GM23338 (cell line): ENCODE data around the gene CNTNAP2. TPM values are rescaled to one million over a fixed set of nuclear protein-coding genes. Genes with fewer than 3 reads are reported as not detected.

Experiments used
- CREB1 ChIP-seq: fragments of 250-450 bp; sonication (Bioruptor Pico); IDR thresholded peaks from 2 replicates; pipeline ENCODE4 v1.5.0; 2020; ENCODE audit warnings: low read depth, mild to moderate bottlenecking, moderate library complexity
- ETS1 ChIP-seq: IDR thresholded peaks from 2 replicates; pipeline ENCODE4 v1.6.1; 2016; ENCODE audit warnings: antibody characterized with exemption
- EZH2 ChIP-seq: fragments of 200-600 bp; sonication (generic); IDR thresholded peaks from one replicate; pipeline ENCODE4 v1.8.0; 2017; ENCODE audit warnings: antibody characterized with exemption, mild to moderate bottlenecking, low read depth; ENCODE audit not compliant: unreplicated experiment
- EZH2phosphoT487 ChIP-seq: fragments of 200-600 bp; sonication (generic); IDR thresholded peaks from one replicate; pipeline ENCODE4 v1.8.1; 2018; ENCODE audit warnings: antibody characterized with exemption; ENCODE audit not compliant: unreplicated experiment
- JUNB ChIP-seq: IDR thresholded peaks from one replicate; pipeline ENCODE4 v1.6.1; 2016; ENCODE audit warnings: antibody characterized with exemption; ENCODE audit not compliant: unreplicated experiment
- NANOG ChIP-seq: IDR thresholded peaks from 2 replicates; pipeline ENCODE4 v1.6.1; 2016; ENCODE audit warnings: antibody characterized with exemption, borderline replicate concordance
- POLR2AphosphoS5 ChIP-seq: IDR thresholded peaks from 2 replicates; pipeline ENCODE4 v1.6.1; 2016; ENCODE audit warnings: antibody characterized with exemption, low read depth
- STAT1 ChIP-seq: IDR thresholded peaks from one replicate; pipeline ENCODE4 v1.6.1; 2016; ENCODE audit warnings: antibody characterized with exemption; ENCODE audit not compliant: unreplicated experiment
- ZNF331 ChIP-seq: fragments of 250-450 bp; sonication (Bioruptor Pico); IDR thresholded peaks from 2 replicates; pipeline ENCODE4 v1.5.0; 2020; ENCODE audit warnings: low read depth, mild to moderate bottlenecking, moderate library complexity
- polyA plus RNA-seq: library from polyadenylated mRNA; unstranded; fragments of >200 nt; fragmentation: Nextera tagmentation; extraction: Ambion mirVana; gene quantifications from 2 replicates; pipeline ENCODE4 v1.2.1, GENCODE V29; 2016
- total RNA-seq: library from RNA; depleted of rRNA; stranded (reverse); fragments of >200 nt; shearing (Covaris generic); gene quantifications from 2 replicates; pipeline ENCODE4 v1.2.3, GENCODE V29; 2014
- TF ChIP-seq, protein P1 (sequence below): fragments of 250-450 bp; sonication (Bioruptor Pico); IDR thresholded peaks from 2 replicates; pipeline ENCODE4 v1.5.0; 2020; ENCODE audit warnings: mild to moderate bottlenecking, moderate library complexity
- TF ChIP-seq, protein P2 (sequence below), 2 experiments: fragments of 200-600 bp in 1 of 2; sonication (generic) in 1 of 2; conservative IDR thresholded peaks; 2 replicates each; pipeline versions ENCODE4 v1.5.1 to v1.6.1; 2016 to 2017; ENCODE audit warnings: antibody characterized with exemption in 2 of 2, low read depth in 2 of 2, mild to moderate bottlenecking in 2 of 2, moderate library complexity in 1 of 2

Gene CNTNAP2
- total and polyA plus RNA-seq, 2 experiments from 2014 or later: 38.2 to 61.3 TPM

GRCh38 chr7:146740039-146740438 is 623.4 kb downstream of the CNTNAP2 start (continued):
- TF ChIP-seq, protein P1, sequence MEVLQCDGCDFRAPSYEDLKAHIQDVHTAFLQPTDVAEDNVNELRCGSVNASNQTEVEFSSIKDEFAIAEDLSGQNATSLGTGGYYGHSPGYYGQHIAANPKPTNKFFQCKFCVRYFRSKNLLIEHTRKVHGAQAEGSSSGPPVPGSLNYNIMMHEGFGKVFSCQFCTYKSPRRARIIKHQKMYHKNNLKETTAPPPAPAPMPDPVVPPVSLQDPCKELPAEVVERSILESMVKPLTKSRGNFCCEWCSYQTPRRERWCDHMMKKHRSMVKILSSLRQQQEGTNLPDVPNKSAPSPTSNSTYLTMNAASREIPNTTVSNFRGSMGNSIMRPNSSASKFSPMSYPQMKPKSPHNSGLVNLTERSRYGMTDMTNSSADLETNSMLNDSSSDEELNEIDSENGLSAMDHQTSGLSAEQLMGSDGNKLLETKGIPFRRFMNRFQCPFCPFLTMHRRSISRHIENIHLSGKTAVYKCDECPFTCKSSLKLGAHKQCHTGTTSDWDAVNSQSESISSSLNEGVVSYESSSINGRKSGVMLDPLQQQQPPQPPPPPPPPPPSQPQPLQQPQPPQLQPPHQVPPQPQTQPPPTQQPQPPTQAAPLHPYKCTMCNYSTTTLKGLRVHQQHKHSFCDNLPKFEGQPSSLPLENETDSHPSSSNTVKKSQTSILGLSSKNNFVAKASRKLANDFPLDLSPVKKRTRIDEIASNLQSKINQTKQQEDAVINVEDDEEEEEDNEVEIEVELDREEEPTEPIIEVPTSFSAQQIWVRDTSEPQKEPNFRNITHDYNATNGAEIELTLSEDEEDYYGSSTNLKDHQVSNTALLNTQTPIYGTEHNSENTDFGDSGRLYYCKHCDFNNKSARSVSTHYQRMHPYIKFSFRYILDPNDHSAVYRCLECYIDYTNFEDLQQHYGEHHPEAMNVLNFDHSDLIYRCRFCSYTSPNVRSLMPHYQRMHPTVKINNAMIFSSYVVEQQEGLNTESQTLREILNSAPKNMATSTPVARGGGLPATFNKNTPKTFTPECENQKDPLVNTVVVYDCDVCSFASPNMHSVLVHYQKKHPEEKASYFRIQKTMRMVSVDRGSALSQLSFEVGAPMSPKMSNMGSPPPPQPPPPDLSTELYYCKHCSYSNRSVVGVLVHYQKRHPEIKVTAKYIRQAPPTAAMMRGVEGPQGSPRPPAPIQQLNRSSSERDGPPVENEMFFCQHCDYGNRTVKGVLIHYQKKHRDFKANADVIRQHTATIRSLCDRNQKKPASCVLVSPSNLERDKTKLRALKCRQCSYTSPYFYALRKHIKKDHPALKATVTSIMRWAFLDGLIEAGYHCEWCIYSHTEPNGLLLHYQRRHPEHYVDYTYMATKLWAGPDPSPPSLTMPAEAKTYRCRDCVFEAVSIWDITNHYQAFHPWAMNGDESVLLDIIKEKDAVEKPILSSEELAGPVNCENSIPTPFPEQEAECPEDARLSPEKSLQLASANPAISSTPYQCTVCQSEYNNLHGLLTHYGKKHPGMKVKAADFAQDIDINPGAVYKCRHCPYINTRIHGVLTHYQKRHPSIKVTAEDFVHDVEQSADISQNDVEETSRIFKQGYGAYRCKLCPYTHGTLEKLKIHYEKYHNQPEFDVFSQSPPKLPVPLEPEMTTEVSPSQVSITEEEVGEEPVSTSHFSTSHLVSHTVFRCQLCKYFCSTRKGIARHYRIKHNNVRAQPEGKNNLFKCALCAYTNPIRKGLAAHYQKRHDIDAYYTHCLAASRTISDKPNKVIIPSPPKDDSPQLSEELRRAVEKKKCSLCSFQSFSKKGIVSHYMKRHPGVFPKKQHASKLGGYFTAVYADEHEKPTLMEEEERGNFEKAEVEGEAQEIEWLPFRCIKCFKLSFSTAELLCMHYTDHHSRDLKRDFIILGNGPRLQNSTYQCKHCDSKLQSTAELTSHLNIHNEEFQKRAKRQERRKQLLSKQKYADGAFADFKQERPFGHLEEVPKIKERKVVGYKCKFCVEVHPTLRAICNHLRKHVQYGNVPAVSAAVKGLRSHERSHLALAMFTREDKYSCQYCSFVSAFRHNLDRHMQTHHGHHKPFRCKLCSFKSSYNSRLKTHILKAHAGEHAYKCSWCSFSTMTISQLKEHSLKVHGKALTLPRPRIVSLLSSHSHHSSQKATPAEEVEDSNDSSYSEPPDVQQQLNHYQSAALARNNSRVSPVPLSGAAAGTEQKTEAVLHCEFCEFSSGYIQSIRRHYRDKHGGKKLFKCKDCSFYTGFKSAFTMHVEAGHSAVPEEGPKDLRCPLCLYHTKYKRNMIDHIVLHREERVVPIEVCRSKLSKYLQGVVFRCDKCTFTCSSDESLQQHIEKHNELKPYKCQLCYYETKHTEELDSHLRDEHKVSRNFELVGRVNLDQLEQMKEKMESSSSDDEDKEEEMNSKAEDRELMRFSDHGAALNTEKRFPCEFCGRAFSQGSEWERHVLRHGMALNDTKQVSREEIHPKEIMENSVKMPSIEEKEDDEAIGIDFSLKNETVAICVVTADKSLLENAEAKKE (CRISPR knock-in tag): no peak
- TF ChIP-seq ZNF331 (no peak), POLR2AphosphoS5 (no peak), CREB1 (CRISPR knock-in tag) (no peak), JUNB (no peak), ETS1 (no peak), NANOG (no peak), STAT1 (no peak), EZH2phosphoT487 (no peak), EZH2 (no peak)
- TF ChIP-seq, protein P2, sequence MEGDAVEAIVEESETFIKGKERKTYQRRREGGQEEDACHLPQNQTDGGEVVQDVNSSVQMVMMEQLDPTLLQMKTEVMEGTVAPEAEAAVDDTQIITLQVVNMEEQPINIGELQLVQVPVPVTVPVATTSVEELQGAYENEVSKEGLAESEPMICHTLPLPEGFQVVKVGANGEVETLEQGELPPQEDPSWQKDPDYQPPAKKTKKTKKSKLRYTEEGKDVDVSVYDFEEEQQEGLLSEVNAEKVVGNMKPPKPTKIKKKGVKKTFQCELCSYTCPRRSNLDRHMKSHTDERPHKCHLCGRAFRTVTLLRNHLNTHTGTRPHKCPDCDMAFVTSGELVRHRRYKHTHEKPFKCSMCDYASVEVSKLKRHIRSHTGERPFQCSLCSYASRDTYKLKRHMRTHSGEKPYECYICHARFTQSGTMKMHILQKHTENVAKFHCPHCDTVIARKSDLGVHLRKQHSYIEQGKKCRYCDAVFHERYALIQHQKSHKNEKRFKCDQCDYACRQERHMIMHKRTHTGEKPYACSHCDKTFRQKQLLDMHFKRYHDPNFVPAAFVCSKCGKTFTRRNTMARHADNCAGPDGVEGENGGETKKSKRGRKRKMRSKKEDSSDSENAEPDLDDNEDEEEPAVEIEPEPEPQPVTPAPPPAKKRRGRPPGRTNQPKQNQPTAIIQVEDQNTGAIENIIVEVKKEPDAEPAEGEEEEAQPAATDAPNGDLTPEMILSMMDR (conservative IDR thresholded peaks at IDR 0.05; ENCODE audit: low read depth in 2 of 2): no peak
